GM12878 (cell line): ENCODE results near the gene ABCC1. TPM values are rescaled to one million over a fixed set of nuclear protein-coding genes. Genes with fewer than 3 reads are reported as not detected.

Source experiments
- ATAC-seq: fragments of 200-7000 bp; cut with Tn5 transposase; 3 replicates; pipeline ENCODE4 v1.9.1; 2020; ENCODE audit warnings: mild to moderate bottlenecking, moderate library complexity
- BruUV-seq: library from RNA; stranded (reverse); fragments of 400-500 nt; replicated peaks from 2 replicates; lab custom pipeline; 2021; lab: Mats Ljungman, UMichigan
- CTCF ChIA-PET: fragments of 300-600 bp; sonication (Branson Sonifier 250); formaldehyde crosslinking; extraction: SDS; loops from one replicate; lab custom pipeline; 2021; ENCODE audit warnings: inconsistent platforms; lab: Yijun Ruan, JAX
- POLR2A ChIA-PET: fragments of 350-600 bp; formaldehyde crosslinking; extraction: SDS; loops from one replicate; lab custom pipeline; 2021; ENCODE audit warnings: inconsistent platforms; lab: Charles Lee
- RAD21 ChIA-PET: fragments of 300-600 bp; sonication (Branson Sonifier 250); formaldehyde crosslinking; loops from one replicate; lab custom pipeline; 2023; ENCODE audit warnings: antibody characterized with exemption; ENCODE audit not compliant: unreplicated experiment; lab: Charles Lee
- SMC1A ChIA-PET: fragments of 300-600 bp; sonication (Branson Sonifier 250); formaldehyde crosslinking; loops from one replicate; lab custom pipeline; 2023; ENCODE audit not compliant: unreplicated experiment, uncharacterized antibody; lab: Charles Lee
- DNase-seq: peaks from one replicate; pipeline ENCODE4 v3.0.0-alpha.2; 2011; ENCODE audit warnings: low read depth, low spot score
- FAIRE-seq: peaks from 3 replicates; lab custom pipeline; 2011; peaks lifted over from hg19 to GRCh38; lab: Jason Lieb, UNC
- H2AFZ ChIP-seq: 2 replicates; pipeline ENCODE4 v1.6.0; 2011; ENCODE audit warnings: low read depth, low read length, control low read depth; ENCODE audit not compliant: control insufficient read depth
- H3K27ac ChIP-seq: 2 replicates; pipeline ENCODE4 v1.5.1; 2011; ENCODE audit warnings: control low read depth; ENCODE audit not compliant: control insufficient read depth, insufficient read depth
- H3K27me3 ChIP-seq, 2 experiments: replicated peaks in 1 of 2; 2 replicates each; pipeline versions ENCODE4 v1.6.0 to v1.6.1; 2011; ENCODE audit warnings: low read length in 1 of 2; ENCODE audit not compliant: control insufficient read depth in 2 of 2, insufficient read depth in 2 of 2
- H3K36me3 ChIP-seq, 2 experiments: 2 replicates each; pipeline ENCODE4 v1.5.1; 2011; ENCODE audit warnings: low read length in 1 of 2; ENCODE audit not compliant: control insufficient read depth in 2 of 2, insufficient read depth in 2 of 2
- H3K4me1 ChIP-seq: 2 replicates; pipeline ENCODE4 v1.6.1; 2011; ENCODE audit warnings: mild to moderate bottlenecking, low read length, moderate library complexity, mixed read lengths; ENCODE audit not compliant: control insufficient read depth, insufficient read depth
- H3K4me2 ChIP-seq: 2 replicates; pipeline ENCODE4 v1.6.0; 2011; ENCODE audit warnings: control low read depth; ENCODE audit not compliant: control insufficient read depth, insufficient read depth
- H3K4me3 ChIP-seq: fragments of 200-600 bp; sonication (generic); 2 replicates; pipeline ENCODE4 v1.5.1; 2016
- H3K79me2 ChIP-seq: 2 replicates; pipeline ENCODE4 v1.6.0; 2011; ENCODE audit warnings: low read length; ENCODE audit not compliant: control insufficient read depth, insufficient read depth
- H3K9ac ChIP-seq: 2 replicates; pipeline ENCODE4 v1.8.0; 2011; ENCODE audit warnings: low read length, control low read depth, mixed read lengths; ENCODE audit not compliant: control insufficient read depth, insufficient read depth
- H3K9me3 ChIP-seq: replicated peaks from 3 replicates; pipeline ENCODE4 v1.5.1; 2011; ENCODE audit warnings: mild to moderate bottlenecking, low read length; ENCODE audit not compliant: control insufficient read depth, insufficient read depth
- H4K20me1 ChIP-seq: 2 replicates; pipeline ENCODE4 v1.6.0; 2011; ENCODE audit not compliant: control insufficient read depth, insufficient read depth
- FOXK2 ChIP-seq: fragments of 450-650 bp; IDR thresholded peaks from 2 replicates; pipeline ENCODE4 v1.6.1; 2017; ENCODE audit warnings: mild to moderate bottlenecking, moderate library complexity
- HCFC1 ChIP-seq: fragments of 150-350 bp; IDR thresholded peaks from 2 replicates; pipeline ENCODE4 v1.6.1; 2014; ENCODE audit warnings: low read length
- SMC3 ChIP-seq: IDR thresholded peaks from 2 replicates; pipeline ENCODE4 v1.6.1; 2011; ENCODE audit warnings: low read length, improper control_type of control experiment, borderline replicate concordance
- WGBS: methylation state at CpG from one replicate; pipeline ENCODE4 v1.1.6; 2016; ENCODE audit warnings: low lambda C conversion rate; ENCODE audit not compliant: insufficient replicate concordance, insufficient coverage; ENCODE audit errors: missing lambda C conversion rate; 5-methylcytosine and 5-hydroxymethylcytosine counted together
- in situ Hi-C: fragments of 300-500 bp; cut with MboI; formaldehyde crosslinking; loops from 9 replicates; pipeline ENCODE4 v1.14.3; 2018; ENCODE audit warnings: mixed read lengths
- intact Hi-C: fragments of 100-400 bp; cut with micrococcal nuclease; formaldehyde crosslinking; loops from one replicate; pipeline ENCODE4 v1.14.2; 2022; ENCODE audit not compliant: unreplicated experiment
- polyA plus RNA-seq, 11 experiments: library from polyadenylated mRNA; depleted of rRNA in 4 of 11; unstranded in 6 of 11; stranded (reverse) in 5 of 11; fragments of >200 nt; fragmentation: Nextera tagmentation in 4 of 11; fragmentation: Illumina TruSeq in 1 of 11; extraction: Ambion mirVana in 4 of 11; extraction: Trizol in 1 of 11; gene quantifications; 1 replicate in 1 of 11; 2 replicates in 10 of 11; pipeline versions ENCODE4 v1.2.1 to v1.2.3, GENCODE V29; 2011 to 2016; ENCODE audit warnings: inconsistent platforms in 2 of 11, missing spikeins in 2 of 11, low read depth in 1 of 11
- total RNA-seq, 4 experiments: library from RNA; depleted of rRNA in 3 of 4; stranded (reverse); fragments of >200 nt in 3 of 4; fragmentation: Illumina TruSeq in 1 of 4; extraction: Trizol in 1 of 4; gene quantifications; 2 replicates each; pipeline versions ENCODE4 v1.2.1 to v1.2.3, GENCODE V29; 2013 to 2021
- TF ChIP-seq, protein P1 (sequence below): fragments of 450-650 bp; IDR thresholded peaks from 2 replicates; pipeline ENCODE4 v1.6.1; 2018; ENCODE audit warnings: mild to moderate bottlenecking, low read depth, moderate library complexity; ENCODE audit not compliant: partially characterized antibody
- TF ChIP-seq, protein P2 (sequence below): IDR thresholded peaks from 2 replicates; pipeline ENCODE4 v1.6.1; 2011; ENCODE audit warnings: borderline replicate concordance, low read depth, mild to moderate bottlenecking, moderate library complexity, mixed read lengths, low read length; ENCODE audit not compliant: insufficient read depth; ENCODE audit errors: extremely low read length
- TF ChIP-seq, protein P3 (sequence below): fragments of 450-650 bp; IDR thresholded peaks from 2 replicates; pipeline ENCODE4 v1.6.1; 2018; ENCODE audit warnings: borderline replicate concordance, mild to moderate bottlenecking; ENCODE audit not compliant: partially characterized antibody
- TF ChIP-seq, protein P4 (sequence below): fragments of 450-650 bp; formaldehyde crosslinking; IDR thresholded peaks from 2 replicates; pipeline ENCODE4 v1.4.0; 2022; ENCODE audit warnings: mild to moderate bottlenecking, moderate library complexity
- TF ChIP-seq, protein P5 (sequence below): fragments of 450-650 bp; IDR thresholded peaks from 2 replicates; pipeline ENCODE4 v1.6.1; 2017; ENCODE audit warnings: borderline replicate concordance

The ABCC1 gene
- total and polyA plus RNA-seq, 10 of the 15 experiments (the other 5 are each of a cell fraction or from before 2014, with no cell fraction given) = 3.2 to 44.6 (median 14.5) TPM

DNA sequence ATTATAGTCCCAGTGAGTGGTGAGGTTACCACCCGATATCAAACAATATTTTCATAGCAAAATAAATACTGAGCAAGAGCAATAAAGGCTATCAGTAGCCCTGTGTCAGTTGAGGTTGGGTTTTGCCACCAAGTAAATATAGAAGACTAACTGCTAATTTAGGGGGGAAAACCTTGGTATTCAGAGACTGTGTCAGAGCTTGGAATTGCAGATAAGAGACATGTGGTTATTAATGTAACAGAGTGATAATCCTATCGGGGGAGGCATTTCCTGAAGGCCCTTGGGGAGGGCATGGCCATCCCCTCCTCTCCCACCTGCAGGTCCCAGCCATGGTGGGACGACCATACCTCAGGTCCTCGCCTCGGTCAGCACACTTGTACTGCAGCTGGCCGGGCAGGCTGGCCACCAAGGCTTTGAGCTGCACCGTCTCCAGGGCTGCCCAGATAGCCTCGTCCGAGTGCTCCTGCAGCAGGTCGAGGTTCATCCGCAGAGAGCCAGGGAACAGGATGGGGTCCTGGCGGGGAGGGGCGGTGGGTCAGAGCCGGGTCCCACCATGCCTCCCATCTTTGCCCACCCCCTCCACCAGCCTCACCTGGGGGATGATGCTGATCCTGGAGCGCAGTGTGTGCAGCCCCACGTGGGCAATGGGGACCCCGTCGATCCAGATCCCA lies 205.0 kb downstream of the ABCC1 start (continued):
- TF ChIP-seq, protein P1, sequence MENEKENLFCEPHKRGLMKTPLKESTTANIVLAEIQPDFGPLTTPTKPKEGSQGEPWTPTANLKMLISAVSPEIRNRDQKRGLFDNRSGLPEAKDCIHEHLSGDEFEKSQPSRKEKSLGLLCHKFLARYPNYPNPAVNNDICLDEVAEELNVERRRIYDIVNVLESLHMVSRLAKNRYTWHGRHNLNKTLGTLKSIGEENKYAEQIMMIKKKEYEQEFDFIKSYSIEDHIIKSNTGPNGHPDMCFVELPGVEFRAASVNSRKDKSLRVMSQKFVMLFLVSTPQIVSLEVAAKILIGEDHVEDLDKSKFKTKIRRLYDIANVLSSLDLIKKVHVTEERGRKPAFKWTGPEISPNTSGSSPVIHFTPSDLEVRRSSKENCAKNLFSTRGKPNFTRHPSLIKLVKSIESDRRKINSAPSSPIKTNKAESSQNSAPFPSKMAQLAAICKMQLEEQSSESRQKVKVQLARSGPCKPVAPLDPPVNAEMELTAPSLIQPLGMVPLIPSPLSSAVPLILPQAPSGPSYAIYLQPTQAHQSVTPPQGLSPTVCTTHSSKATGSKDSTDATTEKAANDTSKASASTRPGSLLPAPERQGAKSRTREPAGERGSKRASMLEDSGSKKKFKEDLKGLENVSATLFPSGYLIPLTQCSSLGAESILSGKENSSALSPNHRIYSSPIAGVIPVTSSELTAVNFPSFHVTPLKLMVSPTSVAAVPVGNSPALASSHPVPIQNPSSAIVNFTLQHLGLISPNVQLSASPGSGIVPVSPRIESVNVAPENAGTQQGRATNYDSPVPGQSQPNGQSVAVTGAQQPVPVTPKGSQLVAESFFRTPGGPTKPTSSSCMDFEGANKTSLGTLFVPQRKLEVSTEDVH = no peak
- no peak for TF ChIP-seq SMC3
- TF ChIP-seq HCFC1 = no peak
- TF ChIP-seq, protein P2, sequence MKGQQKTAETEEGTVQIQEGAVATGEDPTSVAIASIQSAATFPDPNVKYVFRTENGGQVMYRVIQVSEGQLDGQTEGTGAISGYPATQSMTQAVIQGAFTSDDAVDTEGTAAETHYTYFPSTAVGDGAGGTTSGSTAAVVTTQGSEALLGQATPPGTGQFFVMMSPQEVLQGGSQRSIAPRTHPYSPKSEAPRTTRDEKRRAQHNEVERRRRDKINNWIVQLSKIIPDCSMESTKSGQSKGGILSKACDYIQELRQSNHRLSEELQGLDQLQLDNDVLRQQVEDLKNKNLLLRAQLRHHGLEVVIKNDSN = no peak
- no peak for TF ChIP-seq FOXK2

DNA sequence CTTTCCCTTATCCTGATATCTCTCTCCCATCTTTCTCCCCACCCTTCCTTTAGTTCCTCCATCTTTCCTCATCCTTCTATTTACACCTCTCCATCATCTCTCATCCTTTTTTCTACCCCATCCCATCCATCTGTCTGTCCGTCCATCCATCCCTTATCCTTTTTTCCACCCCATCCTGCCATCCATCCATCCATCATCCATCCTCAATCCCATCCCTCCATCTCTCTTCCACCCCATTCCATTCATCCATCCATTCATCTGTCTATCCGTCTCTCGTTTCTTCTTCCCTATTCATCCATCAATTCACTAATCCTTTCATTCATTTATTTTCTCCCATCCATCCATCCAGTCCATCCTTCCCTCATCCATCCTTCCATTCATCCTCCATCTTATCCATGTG lies 205.8 kb downstream of the ABCC1 start:
- intact Hi-C loops (no loop called here), in situ Hi-C loops (no loop called here)
- ATAC-seq = no peak
- no TSS peak for BruUV-seq
- DNase-seq = no peak
- no peak overlapping the region for H3K27ac ChIP-seq
- TF ChIP-seq, protein P3, sequence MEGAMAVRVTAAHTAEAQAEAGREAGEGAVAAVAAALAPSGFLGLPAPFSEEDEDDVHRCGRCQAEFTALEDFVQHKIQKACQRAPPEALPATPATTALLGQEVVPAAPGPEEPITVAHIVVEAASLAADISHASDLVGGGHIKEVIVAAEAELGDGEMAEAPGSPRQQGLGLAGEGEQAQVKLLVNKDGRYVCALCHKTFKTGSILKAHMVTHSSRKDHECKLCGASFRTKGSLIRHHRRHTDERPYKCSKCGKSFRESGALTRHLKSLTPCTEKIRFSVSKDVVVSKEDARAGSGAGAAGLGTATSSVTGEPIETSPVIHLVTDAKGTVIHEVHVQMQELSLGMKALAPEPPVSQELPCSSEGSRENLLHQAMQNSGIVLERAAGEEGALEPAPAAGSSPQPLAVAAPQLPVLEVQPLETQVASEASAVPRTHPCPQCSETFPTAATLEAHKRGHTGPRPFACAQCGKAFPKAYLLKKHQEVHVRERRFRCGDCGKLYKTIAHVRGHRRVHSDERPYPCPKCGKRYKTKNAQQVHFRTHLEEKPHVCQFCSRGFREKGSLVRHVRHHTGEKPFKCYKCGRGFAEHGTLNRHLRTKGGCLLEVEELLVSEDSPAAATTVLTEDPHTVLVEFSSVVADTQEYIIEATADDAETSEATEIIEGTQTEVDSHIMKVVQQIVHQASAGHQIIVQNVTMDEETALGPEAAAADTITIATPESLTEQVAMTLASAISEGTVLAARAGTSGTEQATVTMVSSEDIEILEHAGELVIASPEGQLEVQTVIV = peak; percentile 10
- TF ChIP-seq, protein P4, sequence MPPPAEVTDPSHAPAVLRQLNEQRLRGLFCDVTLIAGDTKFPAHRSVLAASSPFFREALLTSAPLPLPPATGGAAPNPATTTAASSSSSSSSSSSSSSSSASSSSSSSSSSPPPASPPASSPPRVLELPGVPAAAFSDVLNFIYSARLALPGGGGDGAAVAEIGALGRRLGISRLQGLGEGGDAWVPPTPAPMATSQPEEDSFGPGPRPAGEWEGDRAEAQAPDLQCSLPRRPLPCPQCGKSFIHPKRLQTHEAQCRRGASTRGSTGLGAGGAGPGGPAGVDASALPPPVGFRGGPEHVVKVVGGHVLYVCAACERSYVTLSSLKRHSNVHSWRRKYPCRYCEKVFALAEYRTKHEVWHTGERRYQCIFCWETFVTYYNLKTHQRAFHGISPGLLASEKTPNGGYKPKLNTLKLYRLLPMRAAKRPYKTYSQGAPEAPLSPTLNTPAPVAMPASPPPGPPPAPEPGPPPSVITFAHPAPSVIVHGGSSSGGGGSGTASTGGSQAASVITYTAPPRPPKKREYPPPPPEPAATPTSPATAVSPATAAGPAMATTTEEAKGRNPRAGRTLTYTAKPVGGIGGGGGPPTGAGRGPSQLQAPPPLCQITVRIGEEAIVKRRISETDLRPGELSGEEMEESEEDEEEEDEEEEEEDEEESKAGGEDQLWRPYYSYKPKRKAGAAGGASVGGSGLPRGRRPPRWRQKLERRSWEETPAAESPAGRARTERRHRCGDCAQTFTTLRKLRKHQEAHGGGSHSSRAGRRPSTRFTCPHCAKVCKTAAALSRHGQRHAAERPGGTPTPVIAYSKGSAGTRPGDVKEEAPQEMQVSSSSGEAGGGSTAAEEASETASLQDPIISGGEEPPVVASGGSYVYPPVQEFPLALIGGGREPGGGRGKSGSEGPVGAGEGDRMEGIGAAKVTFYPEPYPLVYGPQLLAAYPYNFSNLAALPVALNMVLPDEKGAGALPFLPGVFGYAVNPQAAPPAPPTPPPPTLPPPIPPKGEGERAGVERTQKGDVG = no peak
- TF ChIP-seq, protein P5, sequence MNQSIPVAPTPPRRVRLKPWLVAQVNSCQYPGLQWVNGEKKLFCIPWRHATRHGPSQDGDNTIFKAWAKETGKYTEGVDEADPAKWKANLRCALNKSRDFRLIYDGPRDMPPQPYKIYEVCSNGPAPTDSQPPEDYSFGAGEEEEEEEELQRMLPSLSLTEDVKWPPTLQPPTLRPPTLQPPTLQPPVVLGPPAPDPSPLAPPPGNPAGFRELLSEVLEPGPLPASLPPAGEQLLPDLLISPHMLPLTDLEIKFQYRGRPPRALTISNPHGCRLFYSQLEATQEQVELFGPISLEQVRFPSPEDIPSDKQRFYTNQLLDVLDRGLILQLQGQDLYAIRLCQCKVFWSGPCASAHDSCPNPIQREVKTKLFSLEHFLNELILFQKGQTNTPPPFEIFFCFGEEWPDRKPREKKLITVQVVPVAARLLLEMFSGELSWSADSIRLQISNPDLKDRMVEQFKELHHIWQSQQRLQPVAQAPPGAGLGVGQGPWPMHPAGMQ = 0 out of 2 replicates have a peak, but pooled peaks have one; percentile 17
- H3K4me1 ChIP-seq = no peaks in the 10 kb centered on the region
- H3K9me3 ChIP-seq = peaks cover 7% of the 10 kb centered on the region; the same call in 2 of the 3 replicates
- no peaks in the 10 kb centered on the region for H4K20me1 ChIP-seq
- no peak overlapping the region for H3K4me3 ChIP-seq
- H3K36me3 ChIP-seq = no peaks in the 10 kb centered on the region
- WGBS = 13% methylated on average over 3 of the region's 3 CpGs
- no peaks in the 10 kb centered on the region for H3K27me3 ChIP-seq
- SMC1A ChIA-PET = no interaction called here
- no peaks in the 10 kb centered on the region for H3K79me2 ChIP-seq
- no peak overlapping the region for H3K9ac ChIP-seq
- FAIRE-seq = no peak
- CTCF ChIA-PET = no interaction called here
- H3K4me2 ChIP-seq = no peak overlapping the region
- H2AFZ ChIP-seq = no peak overlapping the region
- POLR2A ChIA-PET = no interaction called here
- RAD21 ChIA-PET = no interaction called here
